Stimulated activated CD8-positive, alpha-beta memory T cell treated with anti-CD3 and anti-CD28 coated beads, Interleukin-15, amount 100 ng/mL, for 4 hours (primary cell): ENCODE measurements around the gene ERVW-1.

Experiments used
- DNase-seq, 2 donors: peaks; one replicate each; pipeline ENCODE4 v3.0.0-alpha.2; 2020; ENCODE audit warnings: low read depth in 2 of 2

ERVW-1 gene

GRCh38 chr7:92427193-92427592 lies 50.6 kb downstream of the ERVW-1 start:
- no peak for DNase-seq

DNA sequence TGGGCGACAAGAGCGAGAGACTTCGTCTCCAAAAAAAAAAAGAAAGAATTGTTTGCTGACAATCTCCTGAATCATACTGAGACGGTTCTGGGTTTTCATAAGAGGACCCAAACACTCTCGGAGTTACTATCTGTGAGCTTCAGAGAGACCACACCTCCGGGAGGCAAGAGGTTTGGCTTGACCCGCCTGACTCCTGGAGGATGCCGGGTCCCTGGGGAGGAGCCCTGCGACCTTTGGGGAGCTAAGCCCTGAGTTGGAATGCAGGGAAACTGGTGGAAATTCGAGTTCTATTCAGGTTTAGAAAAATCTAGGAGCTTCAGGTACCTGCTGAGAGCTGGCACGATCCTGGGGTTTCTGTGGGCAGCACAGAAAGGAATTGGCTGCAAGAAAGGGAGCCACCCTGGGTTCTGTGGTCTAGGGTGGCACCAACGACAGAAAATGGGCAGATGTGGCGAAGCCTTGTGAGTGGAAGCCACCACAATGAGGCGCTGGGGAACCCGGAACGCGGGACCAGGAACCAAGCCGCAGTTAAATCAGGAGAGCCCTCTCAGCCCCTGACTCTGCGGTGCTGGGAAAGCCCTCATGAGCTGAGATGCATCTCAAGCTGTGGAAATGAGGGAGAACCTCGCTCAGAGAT lies 52.3 kb downstream of the ERVW-1 start:
- no peak for DNase-seq

DNA sequence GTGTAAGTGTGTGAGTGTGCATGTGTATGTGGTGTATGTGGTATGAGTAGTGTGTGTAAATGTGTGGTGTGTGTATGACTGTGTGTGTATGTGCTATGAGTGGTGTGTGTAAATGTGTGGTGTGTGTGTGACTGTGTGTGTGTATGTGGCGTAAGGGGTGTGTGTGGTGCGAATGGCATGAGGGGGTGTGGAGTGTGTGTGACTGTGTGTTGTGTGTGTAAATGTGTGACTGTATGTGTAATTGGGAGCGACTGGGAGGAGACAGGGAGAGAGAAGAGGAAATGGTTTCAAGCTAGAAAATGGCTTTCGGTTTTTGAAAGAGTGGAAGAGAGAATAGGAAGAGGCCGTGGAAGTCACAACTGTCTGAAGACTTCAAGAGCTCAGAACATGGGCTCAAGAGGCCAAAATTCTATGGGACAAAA lies 54.0 kb downstream of the ERVW-1 start:
- DNase-seq, result no peak

GRCh38 chr7:92422926-92423325 lies 54.8 kb downstream of the ERVW-1 start:
- no peak for DNase-seq

GRCh38 chr7:92421676-92422435 lies 55.9 kb downstream of the ERVW-1 start:
- DNase-seq, result no peak
